ENCODE data around the gene CYP27C1.

DNA sequence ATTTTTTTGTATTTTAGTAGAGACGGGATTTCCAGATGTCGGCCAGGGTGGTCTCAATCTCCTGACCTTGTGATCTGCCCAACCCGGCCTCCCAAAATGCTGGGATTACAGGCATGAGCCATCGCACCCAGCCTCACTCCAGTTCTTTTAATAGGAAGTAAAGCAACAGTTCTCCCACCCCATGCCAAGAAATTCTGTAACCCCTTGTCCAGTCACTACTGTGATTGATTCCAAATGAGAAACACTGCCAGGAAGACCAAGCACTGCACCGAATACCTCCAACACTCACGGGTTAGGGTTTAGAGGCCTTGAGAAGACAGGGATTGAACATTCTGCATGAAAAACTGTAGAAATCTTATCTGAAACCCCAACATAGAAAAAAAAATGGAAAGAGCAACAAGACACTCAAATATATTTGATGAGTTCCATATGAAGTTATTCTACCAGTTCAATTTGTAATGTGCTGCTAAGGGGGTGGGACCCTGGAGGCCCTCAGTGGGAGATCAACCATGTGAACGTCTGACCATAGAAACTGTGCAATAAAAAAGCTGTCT lies 65.0 kb downstream of the CYP27C1 start:
- TF ChIP-seq, protein P1, sequence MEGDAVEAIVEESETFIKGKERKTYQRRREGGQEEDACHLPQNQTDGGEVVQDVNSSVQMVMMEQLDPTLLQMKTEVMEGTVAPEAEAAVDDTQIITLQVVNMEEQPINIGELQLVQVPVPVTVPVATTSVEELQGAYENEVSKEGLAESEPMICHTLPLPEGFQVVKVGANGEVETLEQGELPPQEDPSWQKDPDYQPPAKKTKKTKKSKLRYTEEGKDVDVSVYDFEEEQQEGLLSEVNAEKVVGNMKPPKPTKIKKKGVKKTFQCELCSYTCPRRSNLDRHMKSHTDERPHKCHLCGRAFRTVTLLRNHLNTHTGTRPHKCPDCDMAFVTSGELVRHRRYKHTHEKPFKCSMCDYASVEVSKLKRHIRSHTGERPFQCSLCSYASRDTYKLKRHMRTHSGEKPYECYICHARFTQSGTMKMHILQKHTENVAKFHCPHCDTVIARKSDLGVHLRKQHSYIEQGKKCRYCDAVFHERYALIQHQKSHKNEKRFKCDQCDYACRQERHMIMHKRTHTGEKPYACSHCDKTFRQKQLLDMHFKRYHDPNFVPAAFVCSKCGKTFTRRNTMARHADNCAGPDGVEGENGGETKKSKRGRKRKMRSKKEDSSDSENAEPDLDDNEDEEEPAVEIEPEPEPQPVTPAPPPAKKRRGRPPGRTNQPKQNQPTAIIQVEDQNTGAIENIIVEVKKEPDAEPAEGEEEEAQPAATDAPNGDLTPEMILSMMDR (IDR thresholded peaks at IDR 0.05; ENCODE audit: poor library complexity, severe bottlenecking), result no peak
- no peak for TF ChIP-seq TAF1 (IDR thresholded peaks at IDR 0.05; ENCODE audit: low read depth)
- no peak for TF ChIP-seq POLR2AphosphoS5 (IDR thresholded peaks at IDR 0.05)

All from neural cell (in vitro differentiated cells).